KOPT-K1 (cell line): Measurements from ENCODE around the gene SDK2.

Experiments
- H3K27ac ChIP-seq: fragments of 200-600 bp; sonication (generic); 2 replicates; pipeline ENCODE4 v1.5.1; 2016; ENCODE audit warnings: antibody characterized with exemption, mild to moderate bottlenecking, low read depth, low read length; ENCODE audit not compliant: poor library complexity, severe bottlenecking
- H3K36me3 ChIP-seq: fragments of 200-600 bp; sonication (generic); 2 replicates; pipeline ENCODE4 v1.5.1; 2017; ENCODE audit warnings: antibody characterized with exemption, mild to moderate bottlenecking, low read length, moderate library complexity; ENCODE audit not compliant: insufficient read depth
- H3K9me3 ChIP-seq: fragments of 200-600 bp; sonication (generic); 2 replicates; pipeline ENCODE4 v1.5.1; 2017; ENCODE audit warnings: antibody characterized with exemption, low read length, mild to moderate bottlenecking; ENCODE audit not compliant: insufficient read depth, poor library complexity, severe bottlenecking

Gene SDK2

DNA sequence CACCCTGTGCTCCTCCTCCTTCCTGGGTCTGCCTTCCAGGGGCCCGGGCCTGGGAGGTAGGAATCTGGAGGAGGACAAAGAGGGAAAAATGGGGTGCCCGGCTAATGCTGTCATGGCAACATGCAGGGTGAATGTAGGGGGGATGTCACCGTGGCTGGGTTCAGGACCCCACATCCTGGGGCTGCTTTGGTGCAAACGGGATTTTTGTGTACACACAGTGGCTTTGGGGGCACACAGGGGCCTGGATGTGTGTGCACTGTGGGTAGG lies 295.5 kb downstream of the SDK2 start:
- no peaks in the 10 kb centered on the region for H3K36me3 ChIP-seq
- no peak overlapping the region for H3K27ac ChIP-seq
- H3K9me3 ChIP-seq: no peaks in the 10 kb centered on the region

DNA sequence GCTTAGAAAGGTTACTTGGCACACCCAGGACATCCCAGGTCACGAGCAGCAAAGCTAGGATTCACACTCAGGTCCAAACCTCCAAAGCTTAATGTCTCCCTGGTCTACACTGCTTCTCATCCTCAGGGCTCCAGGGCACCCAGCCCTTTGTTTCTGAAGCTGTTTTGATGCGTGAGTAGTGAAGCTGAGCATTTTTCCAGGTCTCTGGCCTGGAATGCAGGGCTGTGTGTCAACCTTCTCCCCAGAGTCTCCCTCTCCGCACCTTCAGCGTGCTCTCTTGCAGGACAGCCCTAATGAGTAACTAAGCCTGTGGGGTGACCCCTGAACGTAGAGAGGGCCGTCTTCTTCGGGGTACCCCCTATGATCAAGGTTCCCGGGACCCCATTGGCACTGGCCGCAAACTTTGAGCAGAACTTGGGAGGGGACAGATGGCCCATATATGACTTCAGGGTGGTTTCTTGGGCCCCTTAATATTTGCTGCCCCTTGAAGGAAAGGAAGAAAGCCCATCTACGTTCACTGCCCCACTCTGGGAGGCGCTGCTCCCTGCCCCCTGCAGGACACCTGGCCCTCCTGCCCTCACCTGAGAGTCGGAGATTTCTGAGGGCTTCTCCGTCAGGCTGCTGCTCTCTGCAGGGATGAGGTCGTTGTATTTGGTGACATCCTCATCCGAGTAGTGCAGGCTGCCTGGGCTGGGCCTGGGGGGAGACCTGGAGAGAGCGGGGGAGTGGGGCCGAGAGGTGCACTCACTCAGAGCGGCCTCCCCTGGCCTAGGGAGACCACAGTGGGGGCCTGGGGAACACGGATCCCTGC lies 296.0 kb downstream of the SDK2 start:
- H3K36me3 ChIP-seq: no peaks in the 10 kb centered on the region
- no peak overlapping the region for H3K27ac ChIP-seq
- H3K9me3 ChIP-seq: no peaks in the 10 kb centered on the region

DNA sequence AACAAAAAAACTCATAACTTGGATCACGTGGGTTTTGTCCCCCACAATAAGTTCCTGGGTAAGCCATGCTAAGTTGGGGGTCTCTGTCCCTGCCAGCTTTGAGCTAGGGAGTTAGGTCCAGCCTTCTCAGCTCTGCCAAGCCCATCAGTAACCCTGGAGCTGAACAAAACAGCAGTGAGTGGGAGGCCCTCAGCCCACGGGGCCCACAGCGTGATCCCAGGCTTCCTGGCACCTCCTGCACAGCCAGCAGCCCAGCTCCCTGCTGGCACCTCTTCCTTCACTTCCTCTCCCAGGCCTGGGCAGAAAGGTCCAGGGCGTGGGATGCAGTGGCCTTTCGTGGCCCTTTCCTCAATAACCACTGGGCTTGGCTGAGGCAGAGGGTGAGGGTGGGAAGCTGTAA lies 296.9 kb downstream of the SDK2 start:
- no peaks in the 10 kb centered on the region for H3K9me3 ChIP-seq

DNA sequence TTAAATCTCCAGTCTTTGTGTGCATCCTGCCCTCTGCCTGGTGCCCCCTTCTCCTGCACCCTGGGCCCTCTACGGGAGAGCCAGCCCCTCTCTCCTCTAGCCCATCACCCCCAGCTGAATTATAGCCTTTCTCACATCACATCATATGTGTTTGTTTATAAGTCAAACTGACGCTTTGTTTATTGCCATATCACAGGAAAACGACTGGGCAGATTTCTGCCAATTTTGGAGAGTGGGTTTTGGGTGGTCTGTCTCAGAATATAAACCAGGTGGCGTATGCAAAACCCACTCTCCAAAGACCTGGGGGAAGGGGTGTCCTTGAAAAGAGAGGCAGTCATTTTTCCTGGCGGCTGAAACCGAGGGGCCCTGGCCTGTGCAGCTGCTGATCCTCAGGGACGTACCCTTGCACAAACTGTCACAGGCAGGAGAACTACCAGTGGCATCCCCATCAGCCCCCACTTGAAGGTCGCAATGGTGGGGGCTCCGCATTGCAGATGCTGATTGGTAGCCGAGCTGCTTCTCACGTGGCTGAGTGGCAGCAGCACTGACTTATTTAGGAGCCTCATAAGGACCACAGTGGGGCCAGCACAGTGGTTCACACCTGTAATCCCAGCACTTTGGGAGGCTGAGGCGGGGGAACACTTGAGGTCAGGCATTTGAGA lies 297.6 kb downstream of the SDK2 start:
- H3K9me3 ChIP-seq: no peaks in the 10 kb centered on the region
- H3K36me3 ChIP-seq: no peaks in the 10 kb centered on the region

More for the DNA sequence above, 296.9 kb downstream of the SDK2 start:
- Histone ChIP-seq H3K27ac (no peak overlapping the region), H3K36me3 (no peaks in the 10 kb centered on the region)

DNA sequence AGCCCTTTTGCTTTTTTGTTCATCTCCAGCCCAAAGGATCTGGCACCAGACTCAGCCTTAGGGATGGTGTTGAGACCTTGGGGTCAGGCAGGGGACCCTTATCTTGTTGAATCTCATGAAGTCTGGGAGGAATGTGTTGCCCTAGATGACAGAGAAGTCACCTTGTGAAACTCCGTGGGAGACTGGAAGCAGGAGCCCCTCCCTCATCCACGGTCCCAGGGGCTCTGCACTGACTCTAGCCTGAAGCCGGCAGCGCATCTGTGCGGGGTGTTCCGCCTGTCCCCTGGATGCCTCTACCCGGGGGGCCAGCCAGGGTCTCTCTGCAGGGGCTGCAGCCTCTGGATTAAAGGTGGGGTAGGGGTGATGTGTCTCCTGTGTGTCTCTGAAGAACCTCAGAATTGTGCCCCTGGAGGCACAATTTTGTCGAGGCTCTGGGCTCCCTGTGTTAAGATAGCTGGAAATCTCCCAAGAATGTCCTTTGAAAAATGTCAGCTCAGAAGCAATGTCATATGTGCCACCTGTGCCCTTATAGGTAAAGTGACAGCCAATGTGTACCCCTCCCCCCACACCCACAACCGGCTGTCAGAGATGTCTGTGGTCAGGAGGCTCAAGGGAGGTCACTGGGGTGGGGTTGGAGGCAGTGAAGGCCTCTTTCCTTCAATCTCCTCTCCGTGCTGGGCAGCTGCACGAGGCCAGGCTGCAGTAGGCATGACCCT lies 300.3 kb downstream of the SDK2 start:
- Histone ChIP-seq H3K36me3 (no peaks in the 10 kb centered on the region), H3K9me3 (no peaks in the 10 kb centered on the region), H3K27ac (no peak overlapping the region)

More for the DNA sequence above, 297.6 kb downstream of the SDK2 start:
- H3K27ac ChIP-seq: no peak overlapping the region

DNA sequence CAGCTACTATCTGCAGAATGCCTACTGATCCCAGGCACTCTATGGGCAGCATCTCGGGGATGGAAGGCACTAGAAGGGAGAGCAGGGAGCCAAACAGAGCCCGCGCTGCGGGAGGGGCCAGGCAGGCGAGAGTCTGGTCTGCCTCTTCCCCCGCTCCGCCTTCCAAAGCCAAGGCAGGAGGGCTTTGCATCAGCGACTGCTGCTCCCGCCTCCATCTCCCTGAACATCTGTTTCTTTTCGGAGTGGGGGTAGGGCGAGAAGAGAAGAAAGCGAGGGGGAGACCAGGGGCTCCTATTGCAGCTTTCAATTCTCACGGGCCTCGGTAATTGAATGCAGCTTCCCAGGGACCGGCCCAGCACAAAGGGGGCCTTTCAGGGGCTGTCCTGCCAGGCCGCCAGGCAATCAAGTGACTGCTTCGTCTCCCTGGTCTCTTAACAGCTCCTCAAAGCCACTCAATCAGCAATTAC lies 301.0 kb downstream of the SDK2 start:
- Histone ChIP-seq H3K36me3 (no peaks in the 10 kb centered on the region), H3K9me3 (no peaks in the 10 kb centered on the region), H3K27ac (no peak overlapping the region)

DNA sequence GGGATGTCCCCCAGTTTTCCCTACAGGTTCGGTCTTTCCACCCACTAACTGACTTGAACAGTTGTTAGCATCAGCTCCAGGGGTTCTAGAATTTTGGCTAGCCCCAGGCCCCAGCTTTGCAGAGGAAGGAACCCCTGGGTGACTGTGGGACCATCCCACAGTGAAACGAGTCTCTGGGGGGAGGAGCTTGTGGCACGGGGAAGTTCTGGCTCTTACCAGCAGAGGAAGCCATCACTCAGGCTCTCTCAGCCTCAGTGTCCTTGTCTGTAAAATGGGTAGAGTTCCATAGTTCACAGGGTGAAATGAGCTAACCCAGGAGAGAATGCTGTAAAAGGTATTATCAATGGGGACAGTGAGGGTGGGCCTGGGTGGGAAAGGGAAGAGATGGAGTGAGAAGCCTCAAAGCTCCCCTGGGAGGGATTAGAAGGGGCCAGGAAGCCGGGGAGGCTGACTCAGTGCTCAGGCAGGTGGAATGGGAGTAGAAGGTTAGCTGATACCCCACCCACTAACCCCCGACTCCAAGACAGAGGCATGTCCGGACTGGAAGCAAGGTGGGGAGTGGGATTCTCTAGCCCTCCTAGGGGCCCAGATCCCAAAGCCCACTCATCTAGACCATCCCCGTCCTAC lies 301.6 kb downstream of the SDK2 start:
- H3K27ac ChIP-seq: no peak overlapping the region
- H3K9me3 ChIP-seq: no peaks in the 10 kb centered on the region
- H3K36me3 ChIP-seq: no peaks in the 10 kb centered on the region

DNA sequence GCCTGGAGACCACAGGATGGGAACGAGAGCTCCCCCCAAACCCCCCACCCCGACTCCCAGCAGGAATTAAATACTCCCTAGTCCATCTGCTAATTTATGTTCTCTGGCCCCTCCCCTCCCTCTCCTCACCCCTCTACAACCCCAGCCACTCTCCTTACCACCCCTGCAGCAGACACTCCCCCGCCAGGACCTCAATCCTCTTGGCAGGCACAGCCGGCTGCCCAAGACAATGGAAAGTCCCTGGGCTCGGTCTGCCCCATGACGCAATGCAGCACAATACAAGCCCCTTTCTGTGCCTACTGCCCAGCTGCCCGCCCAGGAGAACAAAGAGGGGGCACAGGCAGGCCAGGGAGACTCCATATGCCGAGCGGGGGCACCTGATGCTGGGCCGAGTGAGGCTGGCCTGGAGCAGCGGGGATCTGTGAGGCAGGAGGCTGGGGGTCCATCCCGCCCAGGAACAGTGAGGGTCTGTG lies 302.2 kb downstream of the SDK2 start:
- Histone ChIP-seq H3K36me3 (no peaks in the 10 kb centered on the region), H3K9me3 (no peaks in the 10 kb centered on the region), H3K27ac (no peak overlapping the region)

DNA sequence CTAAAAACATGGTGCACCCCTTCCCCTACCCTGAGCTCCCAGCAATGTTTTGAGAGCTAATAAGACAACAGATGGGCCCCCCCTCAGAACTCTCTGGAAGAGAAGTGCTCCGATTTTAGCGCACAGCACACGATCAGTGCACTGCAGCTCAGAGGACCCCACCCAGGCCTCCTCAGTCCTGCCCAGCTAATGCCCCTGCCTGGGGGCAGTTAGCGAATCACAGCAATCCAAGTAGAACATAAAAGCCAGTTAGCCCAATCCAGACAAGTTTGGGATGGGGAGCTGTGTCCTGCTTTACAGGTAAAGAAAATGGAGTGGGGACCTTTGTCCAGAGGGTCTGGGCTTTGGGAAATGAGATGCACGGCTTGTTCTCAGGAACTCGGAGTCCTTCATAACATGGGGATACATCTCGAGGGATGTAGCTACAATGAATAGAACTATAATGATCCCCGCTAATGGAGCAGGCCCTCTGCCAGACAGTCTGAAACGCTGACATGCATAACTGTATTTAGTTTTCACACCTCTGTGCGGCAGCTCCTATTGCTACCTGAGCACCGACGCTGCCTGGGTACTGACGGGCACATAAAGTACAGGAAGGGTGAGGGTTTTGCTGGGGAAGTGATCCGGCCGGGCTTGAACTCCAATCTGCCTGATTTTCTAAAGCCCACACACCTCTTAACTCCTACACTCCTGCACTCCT lies 302.7 kb downstream of the SDK2 start:
- no peak overlapping the region for H3K27ac ChIP-seq
- H3K36me3 ChIP-seq: no peaks in the 10 kb centered on the region
- H3K9me3 ChIP-seq: no peaks in the 10 kb centered on the region

DNA sequence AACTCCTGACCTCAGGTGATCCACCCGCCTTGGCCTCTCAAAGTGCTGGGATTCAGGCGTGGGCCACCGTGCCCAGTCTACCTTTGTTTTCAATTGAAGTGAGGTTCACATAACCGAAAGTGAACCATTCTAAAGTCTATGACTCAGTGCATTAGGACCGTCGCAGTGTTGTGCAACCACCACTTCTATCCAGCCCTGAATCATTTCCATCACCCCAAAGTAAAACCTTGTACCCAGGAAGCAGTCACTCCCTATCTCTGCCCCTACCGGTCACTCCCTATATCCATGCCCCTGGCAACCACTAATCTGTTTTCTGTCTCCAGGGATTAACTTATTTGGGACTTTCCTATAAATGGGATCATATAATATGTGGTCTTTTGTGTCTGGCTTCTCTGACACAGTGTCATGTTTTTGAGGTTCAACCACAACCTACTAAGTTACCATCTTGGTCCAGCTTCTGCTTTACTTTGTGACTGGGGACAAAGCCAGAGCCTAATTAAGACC lies 304.1 kb downstream of the SDK2 start:
- Histone ChIP-seq H3K36me3 (no peaks in the 10 kb centered on the region), H3K27ac (no peak overlapping the region), H3K9me3 (no peaks in the 10 kb centered on the region)

DNA sequence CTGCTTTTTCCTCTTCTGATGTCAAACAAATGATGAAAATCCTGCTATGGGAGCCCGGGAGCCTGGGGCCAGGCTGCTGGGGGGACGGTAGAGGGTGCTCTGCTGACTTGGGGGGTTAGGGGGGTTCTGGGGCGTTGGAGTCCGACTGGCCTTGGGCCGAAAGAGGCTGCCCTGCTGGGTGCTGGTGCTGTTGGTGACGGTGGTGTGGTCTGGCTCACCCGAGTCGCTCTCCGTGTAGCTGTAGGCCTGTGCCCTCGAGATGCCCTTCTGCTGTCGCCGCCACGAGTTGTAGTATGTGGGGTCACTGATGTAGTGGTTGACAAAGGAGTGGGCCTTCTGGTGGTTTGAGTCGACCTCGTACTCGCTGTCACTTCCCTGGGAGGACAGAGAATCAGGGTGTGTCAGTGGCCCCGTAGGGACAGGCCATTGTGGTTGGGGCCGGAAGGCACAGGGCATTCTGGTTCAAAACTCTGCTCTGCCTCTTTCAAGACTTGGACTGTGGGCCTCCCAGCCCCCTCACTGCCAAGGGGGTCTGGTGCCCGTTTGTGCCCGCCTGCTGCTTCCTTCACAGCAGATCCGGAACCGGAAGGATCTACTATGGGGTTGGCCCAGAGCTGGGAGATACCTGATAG lies 305.6 kb downstream of the SDK2 start:
- Histone ChIP-seq H3K36me3 (no peaks in the 10 kb centered on the region), H3K9me3 (no peaks in the 10 kb centered on the region), H3K27ac (no peak overlapping the region)

DNA sequence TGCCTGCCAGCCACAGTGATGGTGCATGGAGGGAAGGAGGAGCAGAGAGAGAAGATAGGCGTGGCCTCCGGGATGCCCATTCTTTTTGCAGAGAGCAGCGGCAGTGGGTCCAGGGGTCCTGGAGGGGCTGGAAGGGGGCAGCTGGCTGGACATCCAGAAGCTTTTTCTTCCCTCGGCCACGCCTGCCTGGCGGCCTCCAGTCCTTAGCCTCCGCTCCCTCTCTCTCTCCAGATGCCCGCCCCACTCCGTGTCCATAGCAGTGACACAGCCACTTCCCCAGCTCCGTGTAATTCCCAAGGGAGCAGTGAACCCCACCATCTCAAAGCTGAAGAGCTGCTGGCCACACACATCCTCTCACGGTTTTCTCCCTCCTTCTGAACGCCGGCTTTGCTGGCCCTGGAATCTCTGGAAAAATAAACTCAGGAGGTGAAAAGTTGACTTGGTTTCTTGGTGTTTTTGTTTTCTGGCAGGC lies 306.2 kb downstream of the SDK2 start:
- Histone ChIP-seq H3K27ac (no peak overlapping the region), H3K9me3 (no peaks in the 10 kb centered on the region), H3K36me3 (no peaks in the 10 kb centered on the region)

DNA sequence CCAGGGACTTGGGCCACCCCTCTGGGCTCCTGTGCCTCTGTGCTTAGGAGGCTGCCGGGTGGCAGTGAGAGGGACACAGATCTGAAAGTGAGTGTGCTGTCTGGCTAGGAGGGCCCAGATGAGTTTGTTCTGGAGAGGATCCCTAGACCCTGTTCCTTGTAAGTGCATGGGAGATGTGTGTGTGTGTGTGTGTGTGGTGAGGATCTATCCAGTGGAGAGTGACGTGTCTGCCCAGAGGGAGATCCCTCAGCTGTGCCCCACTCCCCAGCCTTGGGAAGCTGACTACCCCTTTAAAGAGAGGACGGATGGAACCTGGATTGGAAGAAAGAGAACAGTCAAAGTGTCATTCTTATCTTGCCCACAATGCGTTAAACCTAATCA lies 306.9 kb downstream of the SDK2 start:
- Histone ChIP-seq H3K36me3 (no peaks in the 10 kb centered on the region), H3K9me3 (no peaks in the 10 kb centered on the region), H3K27ac (no peak overlapping the region)
